GM23248 (cell line): ENCODE measurements around the gene ABLIM3. TPM values are rescaled to one million over a fixed set of nuclear protein-coding genes. Genes with fewer than 3 reads are reported as not detected.

Experiments
- DNase-seq: peaks from one replicate; pipeline ENCODE4 v3.0.0-alpha.2; 2015
- H2AFZ ChIP-seq: fragments of 200-600 bp; sonication (generic); 2 replicates; pipeline ENCODE4 v1.6.1; 2016; ENCODE audit warnings: antibody characterized with exemption
- H3F3A ChIP-seq: fragments of 200-600 bp; sonication (generic); 2 replicates; pipeline ENCODE4 v1.6.1; 2016; ENCODE audit warnings: mild to moderate bottlenecking, antibody characterized with exemption, mixed run types; ENCODE audit not compliant: insufficient read depth
- H3K27ac ChIP-seq: fragments of 200-600 bp; sonication (generic); 2 replicates; pipeline ENCODE4 v1.5.1; 2016; ENCODE audit warnings: mild to moderate bottlenecking
- H3K27me3 ChIP-seq: fragments of 200-600 bp; sonication (generic); replicated peaks from 2 replicates; pipeline ENCODE4 v1.6.1; 2016; ENCODE audit warnings: mild to moderate bottlenecking; ENCODE audit not compliant: insufficient read depth
- H3K36me3 ChIP-seq: fragments of 200-600 bp; sonication (generic); 2 replicates; pipeline ENCODE4 v1.6.1; 2016; ENCODE audit warnings: low read depth, mild to moderate bottlenecking
- H3K4me1 ChIP-seq: fragments of 200-600 bp; sonication (generic); 2 replicates; pipeline ENCODE4 v1.6.1; 2016; ENCODE audit warnings: mild to moderate bottlenecking; ENCODE audit not compliant: insufficient read depth
- H3K4me2 ChIP-seq: fragments of 200-600 bp; sonication (generic); one replicate; pipeline ENCODE4 v1.6.1; 2016; ENCODE audit warnings: mild to moderate bottlenecking; ENCODE audit not compliant: unreplicated experiment
- H3K4me3 ChIP-seq: fragments of 200-600 bp; sonication (generic); 2 replicates; pipeline ENCODE4 v1.5.1; 2016; ENCODE audit warnings: mild to moderate bottlenecking
- H3K79me2 ChIP-seq: fragments of 200-600 bp; sonication (generic); 2 replicates; pipeline ENCODE4 v1.6.1; 2016; ENCODE audit warnings: mild to moderate bottlenecking; ENCODE audit not compliant: insufficient read depth
- H3K9ac ChIP-seq: fragments of 200-600 bp; sonication (generic); 2 replicates; pipeline ENCODE4 v1.6.1; 2016; ENCODE audit warnings: mild to moderate bottlenecking
- H3K9me2 ChIP-seq: fragments of 200-600 bp; sonication (generic); 2 replicates; pipeline ENCODE4 v1.6.1; 2016; ENCODE audit warnings: mixed run types, mild to moderate bottlenecking, moderate library complexity; ENCODE audit not compliant: insufficient read depth
- H3K9me3 ChIP-seq: fragments of 200-600 bp; sonication (generic); one replicate; pipeline ENCODE4 v1.6.1; 2017; ENCODE audit warnings: low read depth
- H4K20me1 ChIP-seq: fragments of 200-600 bp; sonication (generic); 2 replicates; pipeline ENCODE4 v1.6.0; 2016; ENCODE audit not compliant: insufficient read depth
- EZH2 ChIP-seq: fragments of 200-600 bp; sonication (generic); IDR thresholded peaks from 2 replicates; pipeline ENCODE4 v1.6.1; 2018; ENCODE audit warnings: antibody characterized with exemption, mild to moderate bottlenecking; ENCODE audit not compliant: insufficient read depth, poor library complexity, severe bottlenecking
- EZH2phosphoT487 ChIP-seq: fragments of 200-600 bp; sonication (generic); IDR thresholded peaks from 2 replicates; pipeline ENCODE4 v1.6.1; 2018; ENCODE audit warnings: antibody characterized with exemption, moderate library complexity, mild to moderate bottlenecking, low read depth; ENCODE audit not compliant: insufficient read depth
- whole genome bisulfite sequencing, 2 experiments: methylation state at CpG; one replicate each; pipeline ENCODE4 v1.1.6; 2015 to 2017; ENCODE audit warnings: low lambda C conversion rate in 2 of 2, low coverage in 1 of 2; ENCODE audit errors: missing lambda C conversion rate in 2 of 2; 5-methylcytosine and 5-hydroxymethylcytosine counted together
- in situ Hi-C: fragments of 300-500 bp; cut with MboI; formaldehyde crosslinking; loops from 2 replicates; pipeline ENCODE4 v1.15.0; 2020
- polyA plus RNA-seq: library from polyadenylated mRNA; unstranded; fragments of >200 nt; fragmentation: Nextera tagmentation; extraction: Ambion mirVana; gene quantifications from 2 replicates; pipeline ENCODE4 v1.2.1, GENCODE V29; 2016
- total RNA-seq: library from RNA; depleted of rRNA; stranded (reverse); fragments of >200 nt; shearing (Covaris generic); gene quantifications from 2 replicates; pipeline ENCODE4 v1.2.3, GENCODE V29; 2014

ABLIM3 gene
- total and polyA plus RNA-seq, 2 experiments from 2014 or later: 7.9 to 11.4 TPM

DNA sequence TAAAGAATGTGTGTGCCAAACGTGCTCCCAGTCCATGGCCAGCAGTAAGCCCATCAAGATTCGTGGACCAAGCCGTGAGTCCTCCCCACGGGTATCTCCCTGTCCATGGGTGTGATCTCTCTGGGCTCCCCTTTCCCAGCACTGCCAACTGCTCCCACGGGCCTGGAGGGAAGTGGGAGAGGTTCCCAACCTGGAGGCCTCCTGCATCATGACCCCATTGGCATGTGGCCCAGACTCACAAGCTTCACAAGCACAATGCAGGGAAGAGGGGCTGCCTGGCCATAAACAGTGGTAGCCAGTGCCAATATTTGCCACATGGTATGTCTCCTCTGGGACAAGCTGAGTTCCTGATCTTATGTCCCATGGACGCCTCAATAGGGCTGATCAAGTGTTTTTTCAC is 59.1 kb downstream of the ABLIM3 start:
- Histone ChIP-seq H3K4me2 (no peak overlapping the region), H3K79me2 (no peaks in the 10 kb centered on the region), H3F3A (peaks cover 12% of the 10 kb centered on the region; the same call in 1 of the 2 replicates), H3K36me3 (peaks cover 10% of the 10 kb centered on the region; the same call in 1 of the 2 replicates), H3K27ac (no peak overlapping the region), H3K9me3 (no peaks in the 10 kb centered on the region), H3K9ac (no peak overlapping the region), H3K27me3 (no peaks in the 10 kb centered on the region), H3K4me3 (no peak overlapping the region), H3K4me1 (peaks cover 11% of the 10 kb centered on the region), H3K9me2 (no peaks in the 10 kb centered on the region), H4K20me1 (no peaks in the 10 kb centered on the region), H2AFZ (no peak overlapping the region)
- 79 to 85% methylated on average over 5 to 6 of the region's 6 CpGs for WGBS, 2 experiments
- in situ Hi-C loops: no loop called here
- no peak for DNase-seq
- TF ChIP-seq EZH2 (no peak), EZH2phosphoT487 (no peak)

DNA sequence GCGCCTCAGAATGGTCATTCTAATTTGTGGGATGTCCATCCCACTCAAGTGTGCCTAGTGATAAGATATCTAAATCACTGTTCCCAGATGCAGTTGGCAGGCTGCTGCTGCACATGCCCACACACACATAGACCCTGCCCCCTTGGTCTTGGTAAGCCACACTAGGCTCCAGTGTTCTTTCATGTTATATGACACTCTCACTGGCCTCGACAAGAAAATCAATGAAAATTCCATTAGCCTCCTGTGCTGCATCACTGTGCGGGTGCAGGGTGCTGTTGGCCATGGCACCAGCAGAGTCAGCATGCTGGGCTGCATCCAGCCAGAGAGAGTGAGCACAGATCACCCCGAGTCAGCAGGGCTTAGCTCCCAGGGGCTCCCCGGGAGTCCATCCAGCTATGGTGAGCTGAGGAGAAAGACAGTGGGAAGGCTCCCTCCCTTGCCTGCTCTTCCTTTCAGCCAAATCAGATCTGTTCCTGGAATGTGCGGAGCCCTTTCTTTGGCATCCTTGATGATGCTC is 59.9 kb downstream of the ABLIM3 start:
- in situ Hi-C loops: no loop called here
- 62 to 75% methylated on average over 6 of the region's 6 CpGs for WGBS, 2 experiments
- Histone ChIP-seq H3K9me2 (no peaks in the 10 kb centered on the region), H3K79me2 (no peaks in the 10 kb centered on the region), H3K4me1 (peaks cover 20% of the 10 kb centered on the region), H3K4me3 (no peak overlapping the region), H4K20me1 (no peaks in the 10 kb centered on the region), H3K9me3 (no peaks in the 10 kb centered on the region), H3K4me2 (no peak overlapping the region), H2AFZ (no peak overlapping the region), H3K27ac (no peak overlapping the region), H3K36me3 (peaks cover 10% of the 10 kb centered on the region; the same call in 1 of the 2 replicates), H3K27me3 (no peaks in the 10 kb centered on the region), H3F3A (peaks cover 12% of the 10 kb centered on the region; the same call in 1 of the 2 replicates), H3K9ac (no peak overlapping the region)
- DNase-seq: peak; percentile 20
- no peak for TF ChIP-seq EZH2
- TF ChIP-seq EZH2phosphoT487: no peak

DNA sequence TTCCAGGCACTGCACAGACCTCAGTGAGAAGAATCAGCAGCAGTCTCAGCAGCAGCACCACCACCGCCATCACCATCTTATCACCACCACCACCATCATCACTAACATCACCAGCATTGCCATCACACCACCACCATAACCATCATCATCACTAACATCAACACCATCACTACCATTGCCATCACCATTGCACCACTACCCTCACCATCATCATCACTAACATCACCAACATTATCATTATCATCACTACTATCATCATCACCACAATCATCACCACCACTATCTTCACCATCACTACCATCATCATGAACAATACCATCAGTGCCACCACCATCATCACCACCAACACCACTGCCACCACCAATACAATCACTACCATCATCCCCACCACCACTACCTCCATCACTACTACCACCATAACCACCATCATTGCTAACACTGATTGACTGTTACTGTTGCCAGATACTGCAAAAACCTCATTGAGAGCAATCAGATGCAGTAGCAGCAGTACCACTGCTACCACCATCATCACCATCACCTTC is 61.7 kb downstream of the ABLIM3 start:
- Histone ChIP-seq H3F3A (peaks cover 12% of the 10 kb centered on the region; the same call in 1 of the 2 replicates), H3K79me2 (no peaks in the 10 kb centered on the region), H3K4me2 (no peak overlapping the region), H3K4me1 (peaks cover 27% of the 10 kb centered on the region), H3K9me3 (no peaks in the 10 kb centered on the region), H3K27me3 (no peaks in the 10 kb centered on the region), H3K27ac (no peak overlapping the region), H3K9ac (no peak overlapping the region), H3K36me3 (peaks cover 10% of the 10 kb centered on the region; the same call in 1 of the 2 replicates), H4K20me1 (no peaks in the 10 kb centered on the region), H3K9me2 (no peaks in the 10 kb centered on the region), H2AFZ (no peak overlapping the region), H3K4me3 (no peak overlapping the region)
- no peak for DNase-seq
- in situ Hi-C loops: no loop called here
- no peak for TF ChIP-seq EZH2
- no peak for TF ChIP-seq EZH2phosphoT487
- WGBS, 2 experiments: 95 to 100% methylated on average over 1 of the region's 1 CpG

DNA sequence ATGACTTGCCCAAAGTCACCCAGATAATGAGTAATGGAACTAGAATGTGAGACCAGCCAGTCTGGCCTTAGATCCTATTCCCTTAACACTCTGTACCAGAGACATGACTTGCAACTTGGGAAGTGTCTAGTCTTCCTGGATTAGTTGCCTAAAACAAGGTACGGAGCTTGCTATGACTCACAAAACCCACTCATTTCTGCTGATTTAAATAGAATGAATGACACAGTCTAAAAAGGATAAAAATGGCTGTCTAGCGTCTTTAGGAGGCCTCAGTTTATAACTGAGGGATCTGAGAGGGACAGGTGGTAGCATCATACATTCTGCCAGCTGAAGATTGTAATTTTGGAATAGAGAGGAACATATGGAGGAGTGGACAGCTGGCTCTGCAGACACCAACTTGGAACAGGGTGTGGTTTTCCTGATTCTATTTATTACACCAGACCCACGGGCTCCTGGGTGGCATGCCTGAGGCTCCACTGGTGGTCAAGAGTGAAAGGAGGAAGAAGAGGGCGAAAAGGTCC is 62.7 kb downstream of the ABLIM3 start:
- in situ Hi-C loops: no loop called here
- Histone ChIP-seq H3K27me3 (no peaks in the 10 kb centered on the region), H3K9me3 (no peaks in the 10 kb centered on the region), H3K4me3 (no peak overlapping the region), H3K4me2 (no peak overlapping the region), H2AFZ (no peak overlapping the region), H3K79me2 (no peaks in the 10 kb centered on the region), H3K4me1 (peaks cover 27% of the 10 kb centered on the region), H4K20me1 (no peaks in the 10 kb centered on the region), H3K9ac (no peak overlapping the region; the same call in 1 of the 2 replicates), H3K27ac (peak overlapping the region; percentile 51), H3F3A (peaks cover 12% of the 10 kb centered on the region; the same call in 1 of the 2 replicates), H3K9me2 (no peaks in the 10 kb centered on the region), H3K36me3 (peaks cover 10% of the 10 kb centered on the region; the same call in 1 of the 2 replicates)
- 40 to 41% methylated on average over 4 of the region's 4 CpGs for WGBS, 2 experiments
- TF ChIP-seq EZH2phosphoT487 (no peak), EZH2 (no peak)
- peak; percentile 69 for DNase-seq
